Testis (tissue), 3 donors: ENCODE measurements around the gene CPXM1. TPM values are rescaled to one million over a fixed set of nuclear protein-coding genes. Genes with fewer than 3 reads are reported as not detected.

Experiments
- DNase-seq: peaks from one replicate; pipeline ENCODE4 v3.0.0-alpha.2; 2019
- H3K27ac ChIP-seq, 2 donors: fragments of 200-600 bp; sonication (generic); one replicate each; pipeline ENCODE4 v1.5.1; 2019
- H3K27me3 ChIP-seq: fragments of 200-600 bp; sonication (generic); one replicate; pipeline ENCODE4 v1.5.1; 2019
- H3K36me3 ChIP-seq: fragments of 200-600 bp; sonication (generic); one replicate; pipeline ENCODE4 v1.5.1; 2017; ENCODE audit warnings: low read depth; ENCODE audit errors: missing control alignments
- H3K4me1 ChIP-seq: fragments of 200-600 bp; sonication (generic); one replicate; pipeline ENCODE4 v1.5.1; 2019
- H3K4me3 ChIP-seq, 2 donors: fragments of 200-600 bp; sonication (generic); one replicate each; pipeline ENCODE4 v1.5.1; 2017 to 2019
- H3K9me3 ChIP-seq: fragments of 200-600 bp; sonication (generic); one replicate; pipeline ENCODE4 v1.5.1; 2017
- CTCF ChIP-seq, 3 experiments: fragments of 450-650 bp in 2 of 3; fragments of 200-600 bp in 1 of 3; sonication (generic) in 1 of 3; IDR thresholded peaks; one replicate each; pipeline ENCODE4 v1.5.1; 2016 to 2019; ENCODE audit warnings: antibody characterized with exemption in 3 of 3, mild to moderate bottlenecking in 2 of 3, moderate library complexity in 1 of 3
- POLR2A ChIP-seq: fragments of 450-650 bp; IDR thresholded peaks from one replicate; pipeline ENCODE4 v1.6.1; 2017; ENCODE audit warnings: antibody characterized with exemption, mild to moderate bottlenecking, moderate library complexity
- WGBS, 2 donors: methylation state at CpG; one replicate each; pipeline ENCODE4 v1.1.5; 2018; 5-methylcytosine and 5-hydroxymethylcytosine counted together
- intact Hi-C: fragments of 100-400 bp; cut with DNase I; formaldehyde crosslinking; loops from one replicate; pipeline ENCODE4 v1.15.1; 2023; ENCODE audit warnings: low total_unique reads
- polyA plus RNA-seq: library from polyadenylated mRNA; stranded (reverse); fragments of 350-450 nt; fragmentation: Illumina TruSeq; extraction: RNeasy Lipid Tissue Mini Kit (QIAGEN cat#74804); gene quantifications from one replicate; pipeline ENCODE4 v1.2.3, GENCODE V29; 2014; ENCODE audit warnings: low read depth, low replicate concordance; ENCODE audit not compliant: insufficient read depth
- total RNA-seq, 2 donors: library from RNA; depleted of rRNA; stranded (reverse); fragments of >200 nt; gene quantifications; one replicate each; pipeline ENCODE4 v1.2.3, GENCODE V29; 2016

Gene CPXM1
- total and polyA plus RNA-seq, 3 donors from 2014 or later, result 3.5 to 25.2 (median 8.6) TPM

- Histone ChIP-seq H3K36me3 (no peaks in the 10 kb centered on the region), H3K4me1 (peaks cover 4% of the 10 kb centered on the region), H3K27ac (no peak overlapping the region), H3K4me3 (no peak overlapping the region), H3K9me3 (no peaks in the 10 kb centered on the region), H3K27me3 (no peaks in the 10 kb centered on the region)
- DNase-seq, result no peak
- 83 to 90% methylated on average over 8 of the region's 8 CpGs for WGBS, 2 donors
- intact Hi-C loops, result no loop called here
- TF ChIP-seq POLR2A, result no peak
These were observed 52.7 kb downstream of the CPXM1 start for GRCh38 chr20:2747676-2748235.

- no peaks in the 10 kb centered on the region for H3K36me3 ChIP-seq
- DNase-seq, result no peak
- WGBS, 2 donors, result 82 to 89% methylated on average over 6 to 8 of the region's 8 CpGs
- no peaks in the 10 kb centered on the region for H3K4me1 ChIP-seq
- no peak overlapping the region for H3K4me3 ChIP-seq
- no peaks in the 10 kb centered on the region for H3K9me3 ChIP-seq
- intact Hi-C loops, result no loop called here
- no peak for TF ChIP-seq POLR2A
- no peak for TF ChIP-seq CTCF (IDR thresholded peaks at IDR 0.05)
- no peaks in the 10 kb centered on the region for H3K27me3 ChIP-seq
- no peak overlapping the region for H3K27ac ChIP-seq
These were observed 53.7 kb downstream of the CPXM1 start for GRCh38 chr20:2746636-2747265.

GRCh38 chr20:2745936-2746635, 54.3 kb downstream of the CPXM1 start:
- Histone ChIP-seq H3K4me1 (no peaks in the 10 kb centered on the region), H3K36me3 (no peaks in the 10 kb centered on the region), H3K27me3 (no peaks in the 10 kb centered on the region), H3K4me3 (no peak overlapping the region), H3K27ac (no peak overlapping the region), H3K9me3 (no peaks in the 10 kb centered on the region)
- no peak for TF ChIP-seq CTCF (IDR thresholded peaks at IDR 0.05)
- TF ChIP-seq POLR2A, result no peak
- intact Hi-C loops, result no loop called here
- DNase-seq, result no peak
- 94% methylated on average over 4 of the region's 4 CpGs for WGBS, 2 donors

- Histone ChIP-seq H3K27me3 (no peaks in the 10 kb centered on the region), H3K9me3 (no peaks in the 10 kb centered on the region), H3K36me3 (no peaks in the 10 kb centered on the region), H3K4me1 (no peaks in the 10 kb centered on the region), H3K4me3 (no peak overlapping the region), H3K27ac (no peak overlapping the region)
- DNase-seq, result no peak
- no peak for TF ChIP-seq POLR2A
- no peak for TF ChIP-seq CTCF (IDR thresholded peaks at IDR 0.05)
- 79 to 82% methylated on average over 12 of the region's 12 CpGs for WGBS, 2 donors
- intact Hi-C loops, result no loop called here
These were observed 55.1 kb downstream of the CPXM1 start for GRCh38 chr20:2745060-2745910.

Other genes starting within 250 kb of the CPXM1 start
- gene NOP56, start 148.0 kb downstream of the CPXM1 start, total RNA-seq, result 100 to 1,000 TPM; 110 TPM
- 125 TPM for gene NOP56, start 148.0 kb downstream of the CPXM1 start, polyA plus RNA-seq
- 100 to 1,000 TPM; 105 to 123 TPM for gene IDH3B, start 136.4 kb downstream of the CPXM1 start, total RNA-seq
- gene IDH3B, start 136.4 kb downstream of the CPXM1 start, polyA plus RNA-seq, result 90.6 TPM
- 10 to 100 TPM in 1 of 2 donors, 1 to 10 TPM in 1; 7.4 to 14.2 TPM for gene EBF4, start 107.8 kb downstream of the CPXM1 start, total RNA-seq
- 6.1 TPM for gene EBF4, start 107.8 kb downstream of the CPXM1 start, polyA plus RNA-seq
- 100 to 1,000 TPM in 1 of 2 donors, 10 to 100 TPM in 1; 53.6 to 177 TPM for gene C20orf141, start 14.4 kb upstream of the CPXM1 start, total RNA-seq
- 154 TPM for gene C20orf141, start 14.4 kb upstream of the CPXM1 start, polyA plus RNA-seq
- 100 to 1,000 TPM in 1 of 2 donors, 10 to 100 TPM in 1; 39.0 to 133 TPM for gene TMEM239, start 15.7 kb upstream of the CPXM1 start, total RNA-seq
- 77.3 TPM for gene TMEM239, start 15.7 kb upstream of the CPXM1 start, polyA plus RNA-seq
- gene PCED1A, start 40.0 kb upstream of the CPXM1 start, total RNA-seq, result 10 to 100 TPM; 46.0 to 51.1 TPM
- gene PCED1A, start 40.0 kb upstream of the CPXM1 start, polyA plus RNA-seq, result 20.8 TPM
- gene VPS16, start 40.1 kb upstream of the CPXM1 start, total RNA-seq, result 10 to 100 TPM; 24.3 to 31.4 TPM
- 27.3 TPM for gene VPS16, start 40.1 kb upstream of the CPXM1 start, polyA plus RNA-seq
- 10 to 100 TPM; 52.0 to 68.9 TPM for gene PTPRA, start 72.9 kb upstream of the CPXM1 start, total RNA-seq
- 83.8 TPM for gene PTPRA, start 72.9 kb upstream of the CPXM1 start, polyA plus RNA-seq
- gene GNRH2, start 243.0 kb upstream of the CPXM1 start, total RNA-seq, result not detected
- 2.6 TPM for gene GNRH2, start 243.0 kb upstream of the CPXM1 start, polyA plus RNA-seq
- gene MRPS26, start 245.4 kb upstream of the CPXM1 start, total RNA-seq, result 10 to 100 TPM; 37.4 to 55.9 TPM
- gene MRPS26, start 245.4 kb upstream of the CPXM1 start, polyA plus RNA-seq, result 28.3 TPM